Thyroid gland (tissue), 4 donors: Measurements from ENCODE around the gene PC.

Source experiments
- POLR2A ChIP-seq, 2 donors: fragments of 450-650 bp; IDR thresholded peaks; one replicate each; pipeline ENCODE4 v1.6.1; 2017; ENCODE audit warnings: antibody characterized with exemption in 2 of 2, mild to moderate bottlenecking in 2 of 2, moderate library complexity in 1 of 2
- TF ChIP-seq, protein P1 (sequence below), 6 experiments: fragments of 200-600 bp in 3 of 6; fragments of 450-650 bp in 3 of 6; sonication (generic) in 3 of 6; IDR thresholded peaks; one replicate each; pipeline ENCODE4 v1.5.1; 2016 to 2019; ENCODE audit warnings: antibody characterized with exemption in 6 of 6, mild to moderate bottlenecking in 2 of 6, inconsistent platforms in 1 of 6, moderate library complexity in 1 of 6

DNA sequence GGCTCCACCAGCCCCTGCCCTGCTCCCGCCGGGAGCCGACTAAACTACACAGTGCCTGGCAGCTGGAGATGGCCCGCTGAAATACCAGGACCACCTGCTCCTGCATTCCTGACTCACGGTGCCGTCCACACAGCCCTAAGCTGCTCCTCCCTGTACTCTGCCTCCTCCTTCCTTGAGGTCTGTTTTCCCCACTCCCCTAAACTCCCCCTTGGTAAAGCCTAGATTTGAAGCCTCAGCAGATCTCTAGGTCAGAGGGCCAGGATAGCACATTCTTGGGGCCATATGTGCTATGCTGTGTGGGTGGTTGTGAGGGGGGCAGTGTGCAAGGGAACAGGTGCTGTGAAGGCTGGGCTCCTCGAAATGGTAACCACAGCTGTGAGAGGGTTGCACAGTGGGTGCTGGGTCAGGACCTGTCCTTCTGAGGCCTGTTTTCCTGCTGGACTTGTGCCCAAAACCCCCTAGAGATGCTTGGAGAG is 91.6 kb downstream of the PC start:
- TF ChIP-seq, protein P1, sequence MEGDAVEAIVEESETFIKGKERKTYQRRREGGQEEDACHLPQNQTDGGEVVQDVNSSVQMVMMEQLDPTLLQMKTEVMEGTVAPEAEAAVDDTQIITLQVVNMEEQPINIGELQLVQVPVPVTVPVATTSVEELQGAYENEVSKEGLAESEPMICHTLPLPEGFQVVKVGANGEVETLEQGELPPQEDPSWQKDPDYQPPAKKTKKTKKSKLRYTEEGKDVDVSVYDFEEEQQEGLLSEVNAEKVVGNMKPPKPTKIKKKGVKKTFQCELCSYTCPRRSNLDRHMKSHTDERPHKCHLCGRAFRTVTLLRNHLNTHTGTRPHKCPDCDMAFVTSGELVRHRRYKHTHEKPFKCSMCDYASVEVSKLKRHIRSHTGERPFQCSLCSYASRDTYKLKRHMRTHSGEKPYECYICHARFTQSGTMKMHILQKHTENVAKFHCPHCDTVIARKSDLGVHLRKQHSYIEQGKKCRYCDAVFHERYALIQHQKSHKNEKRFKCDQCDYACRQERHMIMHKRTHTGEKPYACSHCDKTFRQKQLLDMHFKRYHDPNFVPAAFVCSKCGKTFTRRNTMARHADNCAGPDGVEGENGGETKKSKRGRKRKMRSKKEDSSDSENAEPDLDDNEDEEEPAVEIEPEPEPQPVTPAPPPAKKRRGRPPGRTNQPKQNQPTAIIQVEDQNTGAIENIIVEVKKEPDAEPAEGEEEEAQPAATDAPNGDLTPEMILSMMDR (IDR thresholded peaks at IDR 0.05): no peak
- TF ChIP-seq POLR2A (IDR thresholded peaks at IDR 0.05): no peak
